Uterus (tissue), 4 donors: ENCODE data around the gene COL5A3. TPM values are rescaled to one million over a fixed set of nuclear protein-coding genes. Genes with fewer than 3 reads are reported as not detected.

Source experiments
- DNase-seq, 2 donors: peaks; one replicate each; pipeline ENCODE4 v3.0.0-alpha.2; 2019 to 2020
- H3K27ac ChIP-seq, 2 donors: fragments of 200-600 bp; sonication (generic); 1 replicate in 1 of 2; 2 replicates in 1 of 2; pipeline ENCODE4 v1.5.1; 2016 to 2018
- H3K27me3 ChIP-seq, 2 donors: fragments of 200-600 bp; sonication (generic); one replicate each; pipeline ENCODE4 v1.5.1; 2018 to 2019; ENCODE audit warnings: control low read depth in 1 of 2
- H3K36me3 ChIP-seq, 2 donors: fragments of 200-600 bp; sonication (generic); one replicate each; pipeline ENCODE4 v1.5.1; 2019; ENCODE audit warnings: control low read depth in 1 of 2
- H3K4me1 ChIP-seq, 2 donors: fragments of 200-600 bp; sonication (generic); one replicate each; pipeline ENCODE4 v1.5.1; 2018 to 2019; ENCODE audit warnings: control low read depth in 1 of 2
- H3K4me3 ChIP-seq, 2 donors: fragments of 200-600 bp; sonication (generic); 1 replicate in 1 of 2; 2 replicates in 1 of 2; pipeline ENCODE4 v1.5.1; 2018 to 2019; ENCODE audit warnings: mild to moderate bottlenecking in 1 of 2
- H3K9me3 ChIP-seq, 2 donors: fragments of 200-600 bp; sonication (generic); one replicate each; pipeline ENCODE4 v1.5.1; 2019; ENCODE audit warnings: control low read depth in 1 of 2
- POLR2A ChIP-seq, 2 donors: fragments of 450-650 bp; IDR thresholded peaks; one replicate each; pipeline ENCODE4 v1.6.1; 2016; ENCODE audit warnings: antibody characterized with exemption in 2 of 2, mild to moderate bottlenecking in 1 of 2, moderate library complexity in 1 of 2
- intact Hi-C: fragments of 100-400 bp; cut with DNase I; formaldehyde crosslinking; loops from one replicate; pipeline ENCODE4 v1.15.1; 2023; ENCODE audit warnings: low total_unique reads
- total RNA-seq, 4 donors: library from RNA; depleted of rRNA in 3 of 4; stranded (reverse); fragments of >200 nt in 3 of 4; gene quantifications; one replicate each; pipeline versions ENCODE4 v1.1.0 to v1.2.4, GENCODE V29; 2014 to 2023
- TF ChIP-seq, protein P1 (sequence below), 4 experiments: fragments of 200-600 bp in 2 of 4; fragments of 450-650 bp in 2 of 4; sonication (generic) in 2 of 4; IDR thresholded peaks; one replicate each; pipeline ENCODE4 v1.5.1; 2016 to 2019; ENCODE audit warnings: antibody characterized with exemption in 4 of 4, mild to moderate bottlenecking in 2 of 4, moderate library complexity in 1 of 4
- donor health status: DM: yes; HTN: yes; CAD: no.

Gene COL5A3
- total RNA-seq, 4 donors from 2014 or later: 12.6 to 43.3 (median 25.6) TPM

DNA sequence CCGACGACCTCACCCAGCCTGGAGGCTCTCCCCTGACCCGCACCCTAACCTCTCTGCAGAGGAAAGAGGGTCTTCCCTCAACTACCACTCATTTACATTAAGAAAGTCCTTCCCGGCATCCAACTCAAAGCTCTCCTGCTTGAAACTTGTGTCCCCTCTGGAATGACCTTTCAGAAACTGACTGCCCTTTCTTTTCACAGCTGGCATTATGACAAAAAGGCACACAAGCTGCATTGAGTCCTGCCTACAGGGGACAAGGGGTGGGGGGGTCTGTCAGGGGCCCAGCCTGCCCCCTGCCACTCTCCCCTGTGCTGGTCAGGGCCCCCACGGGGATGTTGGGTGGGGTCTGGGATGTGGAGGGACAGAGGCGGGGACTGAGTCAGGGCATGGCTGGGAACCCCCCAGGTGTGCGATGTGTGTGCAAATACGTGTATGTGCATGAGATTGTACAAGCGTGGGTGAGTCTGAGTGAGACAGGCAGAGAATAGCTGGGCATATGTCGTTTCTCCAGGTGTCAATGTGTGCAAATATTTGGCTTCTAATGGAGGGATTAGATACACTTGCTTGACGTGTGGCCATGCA, 2.0 kb downstream of the COL5A3 start:
- Histone ChIP-seq H3K27ac (peak overlapping the region; percentile 83 to 88), H3K36me3 (no peaks in the 10 kb centered on the region), H3K4me1 (peaks cover 0 to 11% of the 10 kb centered on the region in 2 donors), H3K27me3 (no peaks in the 10 kb centered on the region), H3K4me3 (no peak overlapping the region), H3K9me3 (no peaks in the 10 kb centered on the region)
- intact Hi-C loops: no loop called here
- no peak for DNase-seq
- TF ChIP-seq, protein P1, sequence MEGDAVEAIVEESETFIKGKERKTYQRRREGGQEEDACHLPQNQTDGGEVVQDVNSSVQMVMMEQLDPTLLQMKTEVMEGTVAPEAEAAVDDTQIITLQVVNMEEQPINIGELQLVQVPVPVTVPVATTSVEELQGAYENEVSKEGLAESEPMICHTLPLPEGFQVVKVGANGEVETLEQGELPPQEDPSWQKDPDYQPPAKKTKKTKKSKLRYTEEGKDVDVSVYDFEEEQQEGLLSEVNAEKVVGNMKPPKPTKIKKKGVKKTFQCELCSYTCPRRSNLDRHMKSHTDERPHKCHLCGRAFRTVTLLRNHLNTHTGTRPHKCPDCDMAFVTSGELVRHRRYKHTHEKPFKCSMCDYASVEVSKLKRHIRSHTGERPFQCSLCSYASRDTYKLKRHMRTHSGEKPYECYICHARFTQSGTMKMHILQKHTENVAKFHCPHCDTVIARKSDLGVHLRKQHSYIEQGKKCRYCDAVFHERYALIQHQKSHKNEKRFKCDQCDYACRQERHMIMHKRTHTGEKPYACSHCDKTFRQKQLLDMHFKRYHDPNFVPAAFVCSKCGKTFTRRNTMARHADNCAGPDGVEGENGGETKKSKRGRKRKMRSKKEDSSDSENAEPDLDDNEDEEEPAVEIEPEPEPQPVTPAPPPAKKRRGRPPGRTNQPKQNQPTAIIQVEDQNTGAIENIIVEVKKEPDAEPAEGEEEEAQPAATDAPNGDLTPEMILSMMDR (IDR thresholded peaks at IDR 0.05): no peak
- no peak for TF ChIP-seq POLR2A (IDR thresholded peaks at IDR 0.05)

DNA sequence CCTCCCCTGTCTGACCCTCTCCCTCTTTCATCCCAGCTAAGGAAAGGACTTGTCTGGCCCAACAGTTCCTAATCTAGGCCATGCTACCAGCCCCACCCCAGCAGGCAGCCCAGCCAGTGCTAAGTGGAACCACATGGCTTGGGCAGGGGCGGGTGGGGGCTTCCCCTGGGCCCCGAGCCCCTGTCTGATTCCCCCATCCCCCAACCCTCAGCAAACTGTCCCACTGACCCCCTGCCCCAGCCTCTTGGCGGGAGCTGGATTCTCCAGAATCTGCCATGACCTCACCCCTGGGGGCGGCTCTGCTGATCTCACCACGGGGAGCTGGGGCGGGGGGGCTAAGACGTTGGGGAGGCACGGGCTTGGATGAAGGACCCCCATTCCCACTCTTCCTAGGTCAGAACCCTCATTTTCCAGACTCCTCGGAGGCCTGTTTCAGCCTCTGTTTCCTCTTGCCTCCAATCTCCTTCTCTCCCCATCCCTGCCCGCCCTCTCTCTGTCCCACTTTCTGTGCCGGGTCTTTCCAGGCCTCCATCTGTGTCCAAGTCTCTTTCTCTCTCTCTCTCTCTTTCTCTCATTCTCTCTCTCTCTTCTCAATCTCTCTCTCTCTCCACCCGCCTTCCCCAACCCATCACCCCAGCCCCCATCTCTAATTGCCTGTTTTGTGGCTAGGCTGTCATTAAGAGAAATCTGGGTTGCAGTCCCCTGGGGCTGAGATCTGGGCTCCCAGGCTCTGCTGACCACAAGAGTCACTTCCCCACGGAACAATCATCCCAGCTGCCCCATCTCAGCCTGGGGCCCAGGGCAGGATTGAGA, 2.7 kb downstream of the COL5A3 start:
- Histone ChIP-seq H3K27me3 (no peaks in the 10 kb centered on the region), H3K4me3 (no peak overlapping the region), H3K36me3 (no peaks in the 10 kb centered on the region), H3K4me1 (peaks cover 0 to 11% of the 10 kb centered on the region in 2 donors), H3K27ac (peak overlapping the region; percentile 83 to 88), H3K9me3 (no peaks in the 10 kb centered on the region)
- peak; percentile 66 to 75 for DNase-seq
- intact Hi-C loops: no loop called here
- no peak for TF ChIP-seq POLR2A (IDR thresholded peaks at IDR 0.05)
- TF ChIP-seq, protein P1 (IDR thresholded peaks at IDR 0.05): no peak

DNA sequence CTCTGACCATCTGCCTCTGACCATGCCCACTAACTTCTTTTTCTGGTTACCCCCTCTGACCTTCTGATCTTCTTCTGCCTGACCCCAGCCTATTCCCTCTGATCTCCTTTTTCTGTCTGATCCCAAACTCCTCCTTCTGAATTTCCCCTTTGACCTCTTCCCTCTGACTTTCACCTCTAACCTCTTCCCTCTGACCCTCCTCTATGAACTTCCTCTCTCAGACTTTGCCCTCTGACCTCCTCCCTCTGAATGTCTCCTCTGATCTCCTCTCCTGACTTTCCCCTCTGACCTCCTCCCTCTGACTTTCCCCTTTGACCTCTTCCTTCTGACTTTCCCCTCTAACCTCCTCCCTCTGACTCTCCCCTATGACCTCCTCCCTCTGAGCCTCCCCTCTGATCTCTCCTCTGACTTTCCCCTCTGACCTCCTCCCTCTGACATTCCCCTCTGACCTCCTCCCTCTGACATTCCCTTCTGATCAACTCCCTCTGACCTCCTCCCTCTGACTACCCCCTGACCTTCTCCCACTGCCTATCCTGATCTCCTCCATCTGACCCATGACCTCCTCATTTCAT, 3.5 kb downstream of the COL5A3 start:
- H3K36me3 ChIP-seq: no peaks in the 10 kb centered on the region
- TF ChIP-seq POLR2A (IDR thresholded peaks at IDR 0.05): no peak
- TF ChIP-seq, protein P1 (IDR thresholded peaks at IDR 0.05): no peak
- H3K27me3 ChIP-seq: no peaks in the 10 kb centered on the region
- H3K4me1 ChIP-seq: peaks cover 0 to 11% of the 10 kb centered on the region in 2 donors
- H3K27ac ChIP-seq: peak overlapping the region; percentile 83 to 88
- no peak for DNase-seq
- no peaks in the 10 kb centered on the region for H3K9me3 ChIP-seq
- H3K4me3 ChIP-seq: no peak overlapping the region
- intact Hi-C loops: no loop called here

DNA sequence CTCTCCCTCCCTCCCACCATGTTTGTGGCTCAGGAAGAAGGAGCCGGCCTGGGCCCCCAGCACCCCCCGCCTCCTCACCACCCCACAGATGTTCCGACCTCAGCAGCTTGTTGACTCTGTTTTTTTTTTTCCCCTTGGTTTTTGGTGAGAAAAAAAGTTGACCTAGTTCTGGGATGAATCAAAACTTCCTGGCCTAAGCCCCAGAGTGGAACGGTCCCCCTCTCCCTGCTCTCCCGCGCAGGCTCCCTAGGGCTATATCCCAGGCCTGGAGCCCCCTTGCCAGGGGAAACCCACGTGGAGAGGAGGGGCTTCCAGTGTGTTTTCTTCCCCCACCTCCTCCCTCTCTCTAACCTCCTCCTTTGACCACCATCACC, 4.0 kb downstream of the COL5A3 start:
- H3K27ac ChIP-seq: peak overlapping the region; percentile 83 to 88

More for the DNA sequence above, 4.0 kb downstream of the COL5A3 start:
- Histone ChIP-seq H3K4me1 (peaks cover 0 to 11% of the 10 kb centered on the region in 2 donors), H3K4me3 (no peak overlapping the region), H3K9me3 (no peaks in the 10 kb centered on the region), H3K36me3 (no peaks in the 10 kb centered on the region), H3K27me3 (no peaks in the 10 kb centered on the region)
- no peak for TF ChIP-seq POLR2A (IDR thresholded peaks at IDR 0.05)
- TF ChIP-seq, protein P1 (IDR thresholded peaks at IDR 0.05): no peak
- DNase-seq: peak; percentile 66 to 72
- intact Hi-C loops: no loop called here
